ENCODE results near the gene SLC22A23.

Gene SLC22A23

DNA sequence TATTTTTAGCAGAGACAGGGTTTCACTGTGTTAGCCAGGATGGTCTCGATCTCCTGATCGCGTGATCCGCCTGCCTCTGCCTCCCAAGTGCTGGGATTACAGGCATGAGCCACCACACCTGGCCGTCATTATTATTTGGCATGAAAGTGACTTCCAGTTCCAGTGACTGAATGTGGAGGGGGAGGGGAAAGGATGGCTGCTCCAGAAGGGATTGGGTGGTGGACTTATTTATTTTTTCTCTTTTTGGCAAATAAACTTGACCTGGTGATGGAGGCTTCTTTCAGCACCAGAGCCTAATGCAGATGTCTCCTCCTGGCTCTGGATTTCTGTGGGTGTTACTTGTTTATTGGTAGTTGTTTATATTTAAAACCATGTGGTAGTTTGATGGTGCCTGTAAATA, 16.9 kb upstream of the SLC22A23 start:
- TF ChIP-seq, protein P1, sequence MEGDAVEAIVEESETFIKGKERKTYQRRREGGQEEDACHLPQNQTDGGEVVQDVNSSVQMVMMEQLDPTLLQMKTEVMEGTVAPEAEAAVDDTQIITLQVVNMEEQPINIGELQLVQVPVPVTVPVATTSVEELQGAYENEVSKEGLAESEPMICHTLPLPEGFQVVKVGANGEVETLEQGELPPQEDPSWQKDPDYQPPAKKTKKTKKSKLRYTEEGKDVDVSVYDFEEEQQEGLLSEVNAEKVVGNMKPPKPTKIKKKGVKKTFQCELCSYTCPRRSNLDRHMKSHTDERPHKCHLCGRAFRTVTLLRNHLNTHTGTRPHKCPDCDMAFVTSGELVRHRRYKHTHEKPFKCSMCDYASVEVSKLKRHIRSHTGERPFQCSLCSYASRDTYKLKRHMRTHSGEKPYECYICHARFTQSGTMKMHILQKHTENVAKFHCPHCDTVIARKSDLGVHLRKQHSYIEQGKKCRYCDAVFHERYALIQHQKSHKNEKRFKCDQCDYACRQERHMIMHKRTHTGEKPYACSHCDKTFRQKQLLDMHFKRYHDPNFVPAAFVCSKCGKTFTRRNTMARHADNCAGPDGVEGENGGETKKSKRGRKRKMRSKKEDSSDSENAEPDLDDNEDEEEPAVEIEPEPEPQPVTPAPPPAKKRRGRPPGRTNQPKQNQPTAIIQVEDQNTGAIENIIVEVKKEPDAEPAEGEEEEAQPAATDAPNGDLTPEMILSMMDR (IDR thresholded peaks at IDR 0.05; ENCODE audit: control insufficient read depth, extremely low read depth, insufficient read depth) = no peak
- DNase-seq (ENCODE audit: low read depth) = no peak
- H3K4me3 ChIP-seq (ENCODE audit: low read depth, low read length) = no peak overlapping the region

DNA sequence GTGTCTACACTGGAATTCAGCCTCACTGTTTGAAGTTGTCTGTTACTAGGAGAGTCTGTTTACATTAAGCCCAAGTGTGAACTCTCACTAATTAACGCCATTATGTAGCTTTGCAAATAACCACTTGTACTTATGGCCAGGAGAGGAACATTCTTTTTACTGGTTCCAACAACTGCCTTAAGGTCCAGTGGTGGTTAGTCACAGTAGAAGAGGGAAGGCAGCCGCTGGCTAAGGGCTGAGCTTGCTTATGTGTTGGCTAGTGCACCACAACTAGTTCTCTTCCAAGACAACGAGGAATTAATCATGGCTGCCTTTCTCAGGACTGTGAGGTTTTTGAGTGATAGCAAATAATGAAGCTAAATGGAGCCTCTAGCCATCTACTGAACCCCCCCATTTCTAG, 14.9 kb upstream of the SLC22A23 start:
- H3K4me3 ChIP-seq (ENCODE audit: low read depth, low read length) = no peak overlapping the region
- DNase-seq (ENCODE audit: low read depth) = no peak
- TF ChIP-seq, protein P1 (IDR thresholded peaks at IDR 0.05; ENCODE audit: control insufficient read depth, extremely low read depth, insufficient read depth) = no peak

DNA sequence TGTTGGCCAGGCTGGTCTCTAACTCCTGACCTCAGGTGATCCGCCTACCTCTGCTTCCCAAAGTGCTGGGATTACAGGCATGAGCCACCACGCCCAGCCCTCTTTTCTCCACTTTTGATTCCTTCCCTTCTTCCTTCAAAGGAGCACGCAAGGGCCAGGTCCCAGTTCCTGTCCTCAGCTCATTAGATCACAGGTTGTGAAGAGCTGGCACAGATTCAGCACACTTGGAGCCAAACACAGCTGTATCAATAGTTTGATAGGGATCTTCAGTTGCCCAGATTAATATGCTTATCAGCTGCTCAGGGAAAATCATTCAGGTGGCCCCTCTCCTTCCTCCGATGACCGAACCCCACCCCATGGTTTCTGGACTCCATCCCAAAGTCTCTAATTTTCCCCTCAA, 14.4 kb upstream of the SLC22A23 start:
- no peak overlapping the region for H3K4me3 ChIP-seq (ENCODE audit: low read depth, low read length)
- TF ChIP-seq, protein P1 (IDR thresholded peaks at IDR 0.05; ENCODE audit: control insufficient read depth, extremely low read depth, insufficient read depth) = no peak
- DNase-seq (ENCODE audit: low read depth) = peak; percentile 59

DNA sequence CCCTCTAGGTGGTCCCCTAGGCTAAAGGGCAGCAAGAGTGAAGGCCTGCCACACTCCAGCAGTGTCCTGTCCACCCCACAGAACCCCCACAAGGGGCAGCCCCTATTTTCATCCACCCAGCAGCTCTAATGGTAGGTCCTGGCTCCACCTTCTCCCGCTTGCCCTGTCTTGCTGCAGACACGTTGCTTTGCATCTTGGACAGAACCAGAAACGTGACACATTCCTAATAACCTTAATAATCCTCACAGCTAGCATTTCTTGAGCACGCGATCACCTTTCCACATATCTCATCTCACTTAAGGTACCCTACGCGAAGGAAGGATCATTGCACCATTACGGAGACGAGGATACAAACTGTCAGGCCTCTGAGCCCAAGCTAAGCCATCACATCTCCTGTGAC, 11.7 kb upstream of the SLC22A23 start:
- H3K4me3 ChIP-seq (ENCODE audit: low read depth, low read length) = no peak overlapping the region
- no peak for DNase-seq (ENCODE audit: low read depth)
- TF ChIP-seq, protein P1 (IDR thresholded peaks at IDR 0.05; ENCODE audit: control insufficient read depth, extremely low read depth, insufficient read depth) = no peak

DNA sequence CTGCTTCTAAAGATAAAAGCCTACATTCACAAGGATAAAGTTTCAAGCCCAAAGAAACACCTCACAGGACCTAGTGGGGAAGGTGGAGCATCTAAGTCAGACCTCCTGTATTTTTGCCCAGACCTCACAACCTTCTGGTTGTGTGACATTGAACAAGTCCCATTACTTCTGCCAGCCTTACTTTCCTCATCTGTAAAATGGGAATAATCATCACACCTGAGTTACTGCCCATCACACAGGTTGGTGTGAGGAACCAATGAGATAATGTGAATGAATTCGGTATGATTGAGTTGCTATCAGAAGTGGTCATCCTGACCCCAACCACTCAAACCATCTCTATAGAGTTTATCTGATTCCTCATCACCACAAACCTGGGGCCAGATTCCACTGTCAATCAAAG, 11.1 kb upstream of the SLC22A23 start:
- TF ChIP-seq, protein P1 (IDR thresholded peaks at IDR 0.05; ENCODE audit: control insufficient read depth, extremely low read depth, insufficient read depth) = no peak
- no peak overlapping the region for H3K4me3 ChIP-seq (ENCODE audit: low read depth, low read length)
- no peak for DNase-seq (ENCODE audit: low read depth)

DNA sequence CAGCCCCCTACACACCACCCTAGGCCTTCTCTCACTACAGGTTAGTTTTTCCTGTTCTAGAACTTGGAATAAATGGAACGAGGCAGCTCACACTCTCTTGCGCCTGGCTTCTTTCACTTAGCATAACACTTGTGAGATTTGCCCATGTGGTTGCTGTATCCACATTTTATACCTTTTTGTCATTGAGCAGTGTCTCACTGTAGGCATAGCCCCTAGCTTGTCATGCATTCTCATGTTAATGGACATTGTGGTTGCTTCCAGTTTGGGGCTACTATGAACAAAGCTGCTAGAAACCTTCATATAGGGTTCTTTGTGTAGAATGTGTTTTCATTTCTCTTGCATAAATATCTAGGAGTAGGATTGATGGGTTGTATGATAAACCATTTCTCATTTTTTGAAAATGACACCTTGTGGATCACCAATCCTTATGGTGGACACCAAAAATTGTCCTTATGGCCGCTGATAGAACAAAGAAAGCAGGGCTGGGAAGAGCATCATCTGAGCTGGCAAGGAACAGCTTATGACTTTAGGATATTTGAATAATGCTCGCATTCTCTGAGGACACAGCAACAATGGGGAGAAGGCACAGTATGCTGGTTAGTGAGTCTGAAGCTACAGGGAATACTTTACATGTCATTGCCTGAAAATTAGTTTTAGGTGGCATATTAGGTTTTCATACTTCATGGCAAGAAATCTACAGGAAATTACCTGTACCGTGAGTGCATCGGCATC, 9.8 kb upstream of the SLC22A23 start:
- no peak overlapping the region for H3K4me3 ChIP-seq (ENCODE audit: low read depth, low read length)
- DNase-seq (ENCODE audit: low read depth) = no peak
- TF ChIP-seq, protein P1 (IDR thresholded peaks at IDR 0.05; ENCODE audit: control insufficient read depth, extremely low read depth, insufficient read depth) = no peak

DNA sequence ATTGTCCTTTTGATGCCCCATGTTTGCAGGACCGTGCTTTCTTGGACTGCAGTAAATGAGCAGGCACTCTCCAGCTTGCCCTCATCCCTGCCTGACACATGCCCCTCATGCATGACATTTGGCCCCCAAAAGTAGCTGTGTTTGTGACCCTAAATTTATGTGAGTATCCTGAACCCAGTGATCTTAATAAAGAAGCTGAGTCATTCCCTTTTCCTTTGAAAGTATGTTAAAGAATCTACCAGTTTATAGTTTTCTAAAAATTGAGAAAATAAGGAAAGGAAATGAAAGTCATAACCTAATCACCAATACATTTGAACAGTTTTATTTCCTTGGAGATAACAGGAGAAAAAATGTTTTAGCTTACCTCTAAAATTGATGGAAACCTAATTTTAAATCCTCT, 3.4 kb upstream of the SLC22A23 start:
- no peak overlapping the region for H3K4me3 ChIP-seq (ENCODE audit: low read depth, low read length)
- TF ChIP-seq, protein P1 (IDR thresholded peaks at IDR 0.05; ENCODE audit: control insufficient read depth, extremely low read depth, insufficient read depth) = no peak
- no peak for DNase-seq (ENCODE audit: low read depth)
